Neural cell (in vitro differentiated cells): Measurements from ENCODE around the gene RBM11. TPM values are rescaled to one million over a fixed set of nuclear protein-coding genes. Genes with fewer than 3 reads are reported as not detected.

Source experiments
- H2AFZ ChIP-seq: fragments of 200-600, 300-800 bp; sonication (generic), shearing (Covaris generic); 2 replicates; pipeline ENCODE4 v1.6.0; 2014; ENCODE audit warnings: low read depth, mild to moderate bottlenecking, antibody characterized with exemption, low read length, moderate library complexity
- H3F3A ChIP-seq: fragments of 200-600 bp; shearing (Covaris generic); 2 replicates; pipeline ENCODE4 v1.6.1; 2016; ENCODE audit warnings: mild to moderate bottlenecking, moderate library complexity, mixed read lengths, antibody characterized with exemption, low read length; ENCODE audit not compliant: insufficient read depth, poor library complexity, severe bottlenecking
- H3K27ac ChIP-seq: fragments of 200-600, 300-800 bp; sonication (generic), shearing (Covaris generic); 2 replicates; pipeline ENCODE4 v1.5.1; 2014; ENCODE audit warnings: mild to moderate bottlenecking, low read length, moderate library complexity
- H3K27me3 ChIP-seq: fragments of 300-800, 200-600 bp; sonication (generic), shearing (Covaris generic); 2 replicates; pipeline ENCODE4 v1.6.0; 2014; ENCODE audit warnings: mild to moderate bottlenecking, low read depth, low read length, moderate library complexity; ENCODE audit not compliant: insufficient read depth
- H3K36me3 ChIP-seq: fragments of 300-800, 200-600 bp; sonication (generic), shearing (Covaris generic); 2 replicates; pipeline ENCODE4 v1.5.1; 2014; ENCODE audit warnings: mild to moderate bottlenecking, antibody characterized with exemption, low read length, moderate library complexity; ENCODE audit not compliant: insufficient read depth
- H3K4me2 ChIP-seq: fragments of 300-800, 200-600 bp; sonication (generic), shearing (Covaris generic); 2 replicates; pipeline ENCODE4 v1.6.0; 2014; ENCODE audit warnings: mild to moderate bottlenecking, low read length
- H3K4me3 ChIP-seq: fragments of 300-800, 200-600 bp; sonication (generic), shearing (Covaris generic); 2 replicates; pipeline ENCODE4 v1.5.1; 2014; ENCODE audit warnings: mild to moderate bottlenecking, low read length, moderate library complexity
- H3K79me2 ChIP-seq: fragments of 200-600 bp; shearing (Covaris generic); replicated peaks from 2 replicates; pipeline ENCODE4 v1.6.0; 2014; ENCODE audit warnings: mild to moderate bottlenecking, low read length, moderate library complexity; ENCODE audit not compliant: insufficient read depth
- H3K9ac ChIP-seq: fragments of 300-800, 200-600 bp; sonication (generic), shearing (Covaris generic); 2 replicates; pipeline ENCODE4 v1.6.1; 2016; ENCODE audit warnings: mild to moderate bottlenecking, low read length, mixed read lengths
- H3K9me2 ChIP-seq: fragments of 200-600 bp; shearing (Covaris generic); 2 replicates; pipeline ENCODE4 v1.6.1; 2016; ENCODE audit warnings: mild to moderate bottlenecking, low read length, mixed read lengths; ENCODE audit not compliant: insufficient read depth
- H3K9me3 ChIP-seq: fragments of 200-600, 300-800 bp; sonication (generic), shearing (Covaris generic); 2 replicates; pipeline ENCODE4 v1.6.1; 2016; ENCODE audit warnings: mild to moderate bottlenecking, mixed run types, low read length, moderate library complexity, mixed read lengths
- H4K20me1 ChIP-seq: fragments of 200-600 bp; shearing (Covaris generic); 2 replicates; pipeline ENCODE4 v1.6.1; 2016; ENCODE audit warnings: mild to moderate bottlenecking, mixed run types; ENCODE audit not compliant: insufficient read depth
- CTCF ChIP-seq: fragments of 450-650 bp; IDR thresholded peaks from 2 replicates; pipeline ENCODE4 v1.5.1; 2014; ENCODE audit warnings: antibody characterized with exemption, mild to moderate bottlenecking, moderate library complexity; ENCODE audit not compliant: poor library complexity, severe bottlenecking
- EP300 ChIP-seq: fragments of 450-650 bp; conservative IDR thresholded peaks from 2 replicates; pipeline ENCODE4 v1.6.1; 2014; ENCODE audit warnings: antibody characterized with exemption, mild to moderate bottlenecking, moderate library complexity; ENCODE audit not compliant: poor library complexity, severe bottlenecking
- EZH2 ChIP-seq: fragments of 200-600, 300-800 bp; shearing (Covaris generic), sonication (generic); IDR thresholded peaks from 2 replicates; pipeline ENCODE4 v1.6.1; 2014; ENCODE audit warnings: antibody characterized with exemption, low read length, borderline replicate concordance, mild to moderate bottlenecking; ENCODE audit not compliant: insufficient read depth, poor library complexity, severe bottlenecking
- MXI1 ChIP-seq: fragments of 450-650 bp; conservative IDR thresholded peaks from 2 replicates; pipeline ENCODE4 v1.6.1; 2014; ENCODE audit warnings: antibody characterized with exemption, mild to moderate bottlenecking; ENCODE audit not compliant: poor library complexity, severe bottlenecking
- POLR2AphosphoS5 ChIP-seq: IDR thresholded peaks from 2 replicates; pipeline ENCODE4 v1.6.1; 2012
- RAD21 ChIP-seq: fragments of 450-650 bp; conservative IDR thresholded peaks from 2 replicates; pipeline ENCODE4 v1.6.1; 2014; ENCODE audit warnings: antibody characterized with exemption, mild to moderate bottlenecking, moderate library complexity
- SMC3 ChIP-seq: fragments of 450-650 bp; conservative IDR thresholded peaks from 2 replicates; pipeline ENCODE4 v1.6.1; 2014; ENCODE audit warnings: antibody characterized with exemption, mild to moderate bottlenecking, moderate library complexity; ENCODE audit not compliant: poor library complexity
- TAF1 ChIP-seq: IDR thresholded peaks from 2 replicates; pipeline ENCODE4 v1.6.1; 2012; ENCODE audit warnings: low read depth
- polyA plus RNA-seq: library from polyadenylated mRNA; depleted of rRNA; stranded (reverse); fragments of >200 nt; gene quantifications from 2 replicates; pipeline ENCODE4 v1.2.3, GENCODE V29; 2014
- TF ChIP-seq, protein P1 (sequence below): IDR thresholded peaks from 2 replicates; pipeline ENCODE4 v1.6.1; 2012; ENCODE audit warnings: borderline replicate concordance

The RBM11 gene
- polyA plus RNA-seq, 1 donor from 2014 or later: 17.1 TPM

DNA sequence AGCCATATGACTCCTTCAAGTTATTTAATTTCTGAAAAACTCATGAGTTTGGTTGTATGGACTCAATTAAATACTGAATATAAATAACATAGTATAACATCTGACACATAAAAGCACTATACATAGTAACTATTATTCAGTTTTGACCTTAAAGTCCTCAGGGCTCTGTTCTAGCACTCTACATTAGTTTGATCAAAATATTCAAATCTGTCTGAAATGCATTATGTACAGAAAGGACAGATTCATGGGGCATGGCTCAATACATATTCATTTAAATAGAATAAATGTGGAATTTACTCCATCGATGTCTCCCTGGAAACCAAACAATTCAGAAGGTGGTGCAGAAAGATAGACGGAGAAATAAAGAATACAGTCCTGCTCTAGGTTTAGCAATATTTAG, 49.1 kb downstream of the RBM11 start:
- Histone ChIP-seq H4K20me1 (no peaks in the 10 kb centered on the region), H3K4me3 (no peak overlapping the region), H3K9ac (no peak overlapping the region), H3F3A (no peaks in the 10 kb centered on the region), H3K79me2 (no peaks in the 10 kb centered on the region), H3K4me2 (no peak overlapping the region), H2AFZ (no peak overlapping the region), H3K36me3 (no peaks in the 10 kb centered on the region), H3K9me3 (no peaks in the 10 kb centered on the region), H3K9me2 (no peaks in the 10 kb centered on the region), H3K27ac (no peak overlapping the region), H3K27me3 (no peaks in the 10 kb centered on the region)
- TF ChIP-seq POLR2AphosphoS5 (no peak), EP300 (no peak), SMC3 (no peak), RAD21 (no peak), TAF1 (no peak), MXI1 (no peak), CTCF (no peak), EZH2 (no peak)
- TF ChIP-seq, protein P1, sequence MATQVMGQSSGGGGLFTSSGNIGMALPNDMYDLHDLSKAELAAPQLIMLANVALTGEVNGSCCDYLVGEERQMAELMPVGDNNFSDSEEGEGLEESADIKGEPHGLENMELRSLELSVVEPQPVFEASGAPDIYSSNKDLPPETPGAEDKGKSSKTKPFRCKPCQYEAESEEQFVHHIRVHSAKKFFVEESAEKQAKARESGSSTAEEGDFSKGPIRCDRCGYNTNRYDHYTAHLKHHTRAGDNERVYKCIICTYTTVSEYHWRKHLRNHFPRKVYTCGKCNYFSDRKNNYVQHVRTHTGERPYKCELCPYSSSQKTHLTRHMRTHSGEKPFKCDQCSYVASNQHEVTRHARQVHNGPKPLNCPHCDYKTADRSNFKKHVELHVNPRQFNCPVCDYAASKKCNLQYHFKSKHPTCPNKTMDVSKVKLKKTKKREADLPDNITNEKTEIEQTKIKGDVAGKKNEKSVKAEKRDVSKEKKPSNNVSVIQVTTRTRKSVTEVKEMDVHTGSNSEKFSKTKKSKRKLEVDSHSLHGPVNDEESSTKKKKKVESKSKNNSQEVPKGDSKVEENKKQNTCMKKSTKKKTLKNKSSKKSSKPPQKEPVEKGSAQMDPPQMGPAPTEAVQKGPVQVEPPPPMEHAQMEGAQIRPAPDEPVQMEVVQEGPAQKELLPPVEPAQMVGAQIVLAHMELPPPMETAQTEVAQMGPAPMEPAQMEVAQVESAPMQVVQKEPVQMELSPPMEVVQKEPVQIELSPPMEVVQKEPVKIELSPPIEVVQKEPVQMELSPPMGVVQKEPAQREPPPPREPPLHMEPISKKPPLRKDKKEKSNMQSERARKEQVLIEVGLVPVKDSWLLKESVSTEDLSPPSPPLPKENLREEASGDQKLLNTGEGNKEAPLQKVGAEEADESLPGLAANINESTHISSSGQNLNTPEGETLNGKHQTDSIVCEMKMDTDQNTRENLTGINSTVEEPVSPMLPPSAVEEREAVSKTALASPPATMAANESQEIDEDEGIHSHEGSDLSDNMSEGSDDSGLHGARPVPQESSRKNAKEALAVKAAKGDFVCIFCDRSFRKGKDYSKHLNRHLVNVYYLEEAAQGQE: no peak

GRCh38 chr21:14267076-14267475, 51.1 kb downstream of the RBM11 start:
- TF ChIP-seq POLR2AphosphoS5: no peak
- TF ChIP-seq CTCF: no peak
- Histone ChIP-seq H3F3A (no peaks in the 10 kb centered on the region), H3K36me3 (no peaks in the 10 kb centered on the region), H3K9me2 (no peaks in the 10 kb centered on the region), H2AFZ (no peak overlapping the region), H3K27ac (no peak overlapping the region), H3K9me3 (no peaks in the 10 kb centered on the region), H3K79me2 (no peaks in the 10 kb centered on the region), H3K4me2 (no peak overlapping the region), H3K9ac (no peak overlapping the region), H4K20me1 (no peaks in the 10 kb centered on the region), H3K27me3 (no peaks in the 10 kb centered on the region), H3K4me3 (no peak overlapping the region)
